GM12878 (cell line): ENCODE measurements around the gene LSAMP. TPM values are rescaled to one million over a fixed set of nuclear protein-coding genes. Genes with fewer than 3 reads are reported as not detected.

Experiments used
- ATAC-seq: fragments of 200-7000 bp; cut with Tn5 transposase; 3 replicates; pipeline ENCODE4 v1.9.1; 2020; ENCODE audit warnings: mild to moderate bottlenecking, moderate library complexity
- BruUV-seq: library from RNA; stranded (reverse); fragments of 400-500 nt; replicated peaks from 2 replicates; lab custom pipeline; 2021; lab: Mats Ljungman, UMichigan
- CTCF ChIA-PET: fragments of 300-600 bp; sonication (Branson Sonifier 250); formaldehyde crosslinking; extraction: SDS; loops from one replicate; lab custom pipeline; 2021; ENCODE audit warnings: inconsistent platforms; lab: Yijun Ruan, JAX
- POLR2A ChIA-PET: fragments of 350-600 bp; formaldehyde crosslinking; extraction: SDS; loops from one replicate; lab custom pipeline; 2021; ENCODE audit warnings: inconsistent platforms; lab: Charles Lee
- RAD21 ChIA-PET: fragments of 300-600 bp; sonication (Branson Sonifier 250); formaldehyde crosslinking; loops from one replicate; lab custom pipeline; 2023; ENCODE audit warnings: antibody characterized with exemption; ENCODE audit not compliant: unreplicated experiment; lab: Charles Lee
- SMC1A ChIA-PET: fragments of 300-600 bp; sonication (Branson Sonifier 250); formaldehyde crosslinking; loops from one replicate; lab custom pipeline; 2023; ENCODE audit not compliant: unreplicated experiment, uncharacterized antibody; lab: Charles Lee
- DNase-seq: peaks from one replicate; pipeline ENCODE4 v3.0.0-alpha.2; 2011; ENCODE audit warnings: low read depth, low spot score
- FAIRE-seq: peaks from 3 replicates; lab custom pipeline; 2011; peaks lifted over from hg19 to GRCh38; lab: Jason Lieb, UNC
- H2AFZ ChIP-seq: 2 replicates; pipeline ENCODE4 v1.6.0; 2011; ENCODE audit warnings: low read depth, low read length, control low read depth; ENCODE audit not compliant: control insufficient read depth
- H3K27ac ChIP-seq: 2 replicates; pipeline ENCODE4 v1.5.1; 2011; ENCODE audit warnings: control low read depth; ENCODE audit not compliant: control insufficient read depth, insufficient read depth
- H3K27me3 ChIP-seq, 2 experiments: replicated peaks in 1 of 2; 2 replicates each; pipeline versions ENCODE4 v1.6.0 to v1.6.1; 2011; ENCODE audit warnings: low read length in 1 of 2; ENCODE audit not compliant: control insufficient read depth in 2 of 2, insufficient read depth in 2 of 2
- H3K36me3 ChIP-seq, 2 experiments: 2 replicates each; pipeline ENCODE4 v1.5.1; 2011; ENCODE audit warnings: low read length in 1 of 2; ENCODE audit not compliant: control insufficient read depth in 2 of 2, insufficient read depth in 2 of 2
- H3K4me1 ChIP-seq: 2 replicates; pipeline ENCODE4 v1.6.1; 2011; ENCODE audit warnings: mild to moderate bottlenecking, low read length, moderate library complexity, mixed read lengths; ENCODE audit not compliant: control insufficient read depth, insufficient read depth
- H3K4me2 ChIP-seq: 2 replicates; pipeline ENCODE4 v1.6.0; 2011; ENCODE audit warnings: control low read depth; ENCODE audit not compliant: control insufficient read depth, insufficient read depth
- H3K4me3 ChIP-seq: fragments of 200-600 bp; sonication (generic); 2 replicates; pipeline ENCODE4 v1.5.1; 2016
- H3K79me2 ChIP-seq: 2 replicates; pipeline ENCODE4 v1.6.0; 2011; ENCODE audit warnings: low read length; ENCODE audit not compliant: control insufficient read depth, insufficient read depth
- H3K9ac ChIP-seq: 2 replicates; pipeline ENCODE4 v1.8.0; 2011; ENCODE audit warnings: low read length, control low read depth, mixed read lengths; ENCODE audit not compliant: control insufficient read depth, insufficient read depth
- H3K9me3 ChIP-seq: replicated peaks from 3 replicates; pipeline ENCODE4 v1.5.1; 2011; ENCODE audit warnings: mild to moderate bottlenecking, low read length; ENCODE audit not compliant: control insufficient read depth, insufficient read depth
- H4K20me1 ChIP-seq: 2 replicates; pipeline ENCODE4 v1.6.0; 2011; ENCODE audit not compliant: control insufficient read depth, insufficient read depth
- CTCF ChIP-seq, 3 experiments: IDR thresholded peaks in 2 of 3; conservative IDR thresholded peaks in 1 of 3; 2 replicates each; pipeline ENCODE4 v1.5.1; 2011; ENCODE audit warnings: low read depth in 3 of 3, low read length in 3 of 3, mild to moderate bottlenecking in 3 of 3, control low read depth in 2 of 3, moderate library complexity in 2 of 3, inconsistent platforms in 1 of 3, mixed read lengths in 1 of 3; ENCODE audit not compliant: control insufficient read depth in 2 of 3, insufficient read depth in 1 of 3; ENCODE audit errors: extremely low read depth in 1 of 3
- E2F4 ChIP-seq: IDR thresholded peaks from 2 replicates; pipeline ENCODE4 v1.6.1; 2012; ENCODE audit warnings: low read depth, low read length, improper control_type of control experiment
- KLF5 ChIP-seq: fragments of 450-650 bp; IDR thresholded peaks from 2 replicates; pipeline ENCODE4 v1.6.1; 2014; ENCODE audit warnings: mild to moderate bottlenecking; ENCODE audit not compliant: partially characterized antibody
- PAX8 ChIP-seq: fragments of 450-650 bp; IDR thresholded peaks from 2 replicates; pipeline ENCODE4 v1.6.1; 2017; ENCODE audit warnings: mild to moderate bottlenecking, moderate library complexity
- SMARCA5 ChIP-seq: fragments of 450-650 bp; IDR thresholded peaks from 2 replicates; pipeline ENCODE4 v1.6.1; 2017; ENCODE audit warnings: mild to moderate bottlenecking
- USF1 ChIP-seq: IDR thresholded peaks from 2 replicates; pipeline ENCODE4 v1.6.1; 2011; ENCODE audit warnings: borderline replicate concordance, low read depth, mild to moderate bottlenecking, moderate library complexity, mixed read lengths, low read length; ENCODE audit not compliant: insufficient read depth; ENCODE audit errors: extremely low read length
- YBX1 ChIP-seq: fragments of 450-650 bp; IDR thresholded peaks from 2 replicates; pipeline ENCODE4 v1.6.1; 2016; ENCODE audit warnings: antibody characterized with exemption
- ZNF217 ChIP-seq: fragments of 450-650 bp; IDR thresholded peaks from 2 replicates; pipeline ENCODE4 v1.6.1; 2017; ENCODE audit warnings: antibody characterized with exemption, mild to moderate bottlenecking
- WGBS: methylation state at CpG from one replicate; pipeline ENCODE4 v1.1.6; 2016; ENCODE audit warnings: low lambda C conversion rate; ENCODE audit not compliant: insufficient replicate concordance, insufficient coverage; ENCODE audit errors: missing lambda C conversion rate; 5-methylcytosine and 5-hydroxymethylcytosine counted together
- in situ Hi-C: fragments of 300-500 bp; cut with MboI; formaldehyde crosslinking; loops from 9 replicates; pipeline ENCODE4 v1.14.3; 2018; ENCODE audit warnings: mixed read lengths
- intact Hi-C: fragments of 100-400 bp; cut with micrococcal nuclease; formaldehyde crosslinking; loops from one replicate; pipeline ENCODE4 v1.14.2; 2022; ENCODE audit not compliant: unreplicated experiment
- polyA plus RNA-seq, 11 experiments: library from polyadenylated mRNA; depleted of rRNA in 4 of 11; unstranded in 6 of 11; stranded (reverse) in 5 of 11; fragments of >200 nt; fragmentation: Nextera tagmentation in 4 of 11; fragmentation: Illumina TruSeq in 1 of 11; extraction: Ambion mirVana in 4 of 11; extraction: Trizol in 1 of 11; gene quantifications; 1 replicate in 1 of 11; 2 replicates in 10 of 11; pipeline versions ENCODE4 v1.2.1 to v1.2.3, GENCODE V29; 2011 to 2016; ENCODE audit warnings: inconsistent platforms in 2 of 11, missing spikeins in 2 of 11, low read depth in 1 of 11
- total RNA-seq, 4 experiments: library from RNA; depleted of rRNA in 3 of 4; stranded (reverse); fragments of >200 nt in 3 of 4; fragmentation: Illumina TruSeq in 1 of 4; extraction: Trizol in 1 of 4; gene quantifications; 2 replicates each; pipeline versions ENCODE4 v1.2.1 to v1.2.3, GENCODE V29; 2013 to 2021

The LSAMP gene
- total and polyA plus RNA-seq, 10 of the 15 experiments (the other 5 are each of a cell fraction or from before 2014, with no cell fraction given): 2.0 to 12.7 (median 6.5) TPM

- FAIRE-seq (no peak), ATAC-seq (no peak), DNase-seq (no peak)
- H3K36me3 ChIP-seq: no peaks in the 10 kb centered on the region
- ChIA-PET CTCF (interaction anchor here (0.9 to 1.7 kb wide), 4 partner anchors 9 to 18 kb away, joined by 3 to 5 read pairs (median 4); no protein-coding TSS in a partner anchor), POLR2A (no interaction called here), SMC1A (no interaction called here), RAD21 (no interaction called here)
- no peak overlapping the region for H3K27ac ChIP-seq
- H3K9me3 ChIP-seq: no peaks in the 10 kb centered on the region
- intact Hi-C loops (no loop called here), in situ Hi-C loops (loop anchor here (25.0 kb wide), 1 partner anchor 967 kb away; no protein-coding TSS in a partner anchor)
- H3K4me3 ChIP-seq: no peak overlapping the region
- no peaks in the 10 kb centered on the region for H3K79me2 ChIP-seq
- 6% methylated on average over 2 of the region's 2 CpGs for WGBS
- BruUV-seq: no TSS peak
- H4K20me1 ChIP-seq: no peaks in the 10 kb centered on the region
- H3K4me2 ChIP-seq: no peak overlapping the region
- no peaks in the 10 kb centered on the region; a peak in 1 of 4 replicates for H3K27me3 ChIP-seq
- TF ChIP-seq SMARCA5 (no peak), YBX1 (no peak), CTCF (IDR thresholded peaks at IDR 0.05 in 2 of 3, conservative IDR thresholded peaks at IDR 0.05 in 1 of 3; ENCODE audit: control insufficient read depth in 2 of 3, extremely low read depth in 1 of 3, insufficient read depth in 1 of 3, low read depth in 3 of 3, low read length in 3 of 3) (no peak), KLF5 (no peak), E2F4 (no peak), PAX8 (no peak), ZNF217 (no peak), USF1 (no peak)
- no peak overlapping the region for H3K9ac ChIP-seq
- H3K4me1 ChIP-seq: no peaks in the 10 kb centered on the region
- no peak overlapping the region for H2AFZ ChIP-seq
Observed at GRCh38 chr3:115804200-115804599, 641.1 kb downstream of the LSAMP start.
